ENCODE results near the gene LGALS7B. TPM values are rescaled to one million over a fixed set of nuclear protein-coding genes. Genes with fewer than 3 reads are reported as not detected.

Gene LGALS7B
- total RNA-seq, 1 experiment from 2014 or later, result 3.2 TPM

- H3K27ac Mint-ChIP-seq (ENCODE audit: unreplicated experiment), result peak overlapping the region; percentile 62
Measured at GRCh38 chr19:38836983-38837626, 48.1 kb downstream of the LGALS7B start.

GRCh38 chr19:38837656-38838121 is 48.7 kb downstream of the LGALS7B start:
- H3K36me3 Mint-ChIP-seq (ENCODE audit: insufficient read depth, unreplicated experiment), result peaks cover 98% of the 10 kb centered on the region
- CTCF ChIA-PET, result no interaction called here
- no peaks in the 10 kb centered on the region for H3K27me3 Mint-ChIP-seq (ENCODE audit: unreplicated experiment)
- H3K9me3 Mint-ChIP-seq (ENCODE audit: low read depth, unreplicated experiment), result no peaks in the 10 kb centered on the region
- BruUV-seq (replicated peaks), result no TSS peak
- intact Hi-C loops (cut with micrococcal nuclease; ENCODE audit: unreplicated experiment), result no loop called here
- H3K27ac Mint-ChIP-seq (ENCODE audit: unreplicated experiment), result peak overlapping the region; percentile 62
- DNase-seq, result no peak
- no peak overlapping the region for H3K4me3 Mint-ChIP-seq (ENCODE audit: low read depth, unreplicated experiment)
- TF ChIP-seq, protein P1, sequence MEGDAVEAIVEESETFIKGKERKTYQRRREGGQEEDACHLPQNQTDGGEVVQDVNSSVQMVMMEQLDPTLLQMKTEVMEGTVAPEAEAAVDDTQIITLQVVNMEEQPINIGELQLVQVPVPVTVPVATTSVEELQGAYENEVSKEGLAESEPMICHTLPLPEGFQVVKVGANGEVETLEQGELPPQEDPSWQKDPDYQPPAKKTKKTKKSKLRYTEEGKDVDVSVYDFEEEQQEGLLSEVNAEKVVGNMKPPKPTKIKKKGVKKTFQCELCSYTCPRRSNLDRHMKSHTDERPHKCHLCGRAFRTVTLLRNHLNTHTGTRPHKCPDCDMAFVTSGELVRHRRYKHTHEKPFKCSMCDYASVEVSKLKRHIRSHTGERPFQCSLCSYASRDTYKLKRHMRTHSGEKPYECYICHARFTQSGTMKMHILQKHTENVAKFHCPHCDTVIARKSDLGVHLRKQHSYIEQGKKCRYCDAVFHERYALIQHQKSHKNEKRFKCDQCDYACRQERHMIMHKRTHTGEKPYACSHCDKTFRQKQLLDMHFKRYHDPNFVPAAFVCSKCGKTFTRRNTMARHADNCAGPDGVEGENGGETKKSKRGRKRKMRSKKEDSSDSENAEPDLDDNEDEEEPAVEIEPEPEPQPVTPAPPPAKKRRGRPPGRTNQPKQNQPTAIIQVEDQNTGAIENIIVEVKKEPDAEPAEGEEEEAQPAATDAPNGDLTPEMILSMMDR (IDR thresholded peaks at IDR 0.05; ENCODE audit: unreplicated experiment), result no peak
- H3K4me1 Mint-ChIP-seq (ENCODE audit: low read depth, unreplicated experiment), result peaks cover 33% of the 10 kb centered on the region

More at GRCh38 chr19:38836983-38837626, 48.1 kb downstream of the LGALS7B start:
- TF ChIP-seq, protein P1 (IDR thresholded peaks at IDR 0.05; ENCODE audit: unreplicated experiment), result no peak
- BruUV-seq (replicated peaks), result no TSS peak
- DNase-seq, result no peak
- intact Hi-C loops (cut with micrococcal nuclease; ENCODE audit: unreplicated experiment), result no loop called here
- CTCF ChIA-PET, result no interaction called here
- Mint-ChIP-seq H3K27me3 (ENCODE audit: unreplicated experiment) (no peaks in the 10 kb centered on the region), H3K9me3 (ENCODE audit: low read depth, unreplicated experiment) (no peaks in the 10 kb centered on the region), H3K4me1 (ENCODE audit: low read depth, unreplicated experiment) (peaks cover 32% of the 10 kb centered on the region), H3K4me3 (ENCODE audit: low read depth, unreplicated experiment) (no peak overlapping the region), H3K36me3 (ENCODE audit: insufficient read depth, unreplicated experiment) (peaks cover 98% of the 10 kb centered on the region)

GRCh38 chr19:38838208-38838985 is 49.4 kb downstream of the LGALS7B start:
- DNase-seq, result peak; percentile 62
- CTCF ChIA-PET, result interaction anchor here (1.1 to 1.3 kb wide), 2 partner anchors 39 to 92 kb away, joined by 3 to 4 read pairs; partner anchors contain the start of genes MRPS12 and SARS2
- Mint-ChIP-seq H3K9me3 (ENCODE audit: low read depth, unreplicated experiment) (no peaks in the 10 kb centered on the region), H3K4me1 (ENCODE audit: low read depth, unreplicated experiment) (peaks cover 34% of the 10 kb centered on the region), H3K4me3 (ENCODE audit: low read depth, unreplicated experiment) (peak overlapping the region; percentile 36), H3K27ac (ENCODE audit: unreplicated experiment) (peak overlapping the region; percentile 92), H3K36me3 (ENCODE audit: insufficient read depth, unreplicated experiment) (peaks cover 98% of the 10 kb centered on the region), H3K27me3 (ENCODE audit: unreplicated experiment) (no peaks in the 10 kb centered on the region)
- BruUV-seq (replicated peaks), result no TSS peak
- intact Hi-C loops (cut with micrococcal nuclease; ENCODE audit: unreplicated experiment), result no loop called here
- TF ChIP-seq, protein P1 (IDR thresholded peaks at IDR 0.05; ENCODE audit: unreplicated experiment), result no peak

- TF ChIP-seq, protein P1 (IDR thresholded peaks at IDR 0.05; ENCODE audit: unreplicated experiment), result no peak
- peak overlapping the region; percentile 36 for H3K4me3 Mint-ChIP-seq (ENCODE audit: low read depth, unreplicated experiment)
- H3K36me3 Mint-ChIP-seq (ENCODE audit: insufficient read depth, unreplicated experiment), result peaks cover 98% of the 10 kb centered on the region
- no peaks in the 10 kb centered on the region for H3K27me3 Mint-ChIP-seq (ENCODE audit: unreplicated experiment)
- CTCF ChIA-PET, result interaction anchor here (1.1 to 1.3 kb wide), 2 partner anchors 40 to 91 kb away, joined by 3 to 4 read pairs; partner anchors contain the start of genes MRPS12 and SARS2
- no TSS peak for BruUV-seq (replicated peaks)
- intact Hi-C loops (cut with micrococcal nuclease; ENCODE audit: unreplicated experiment), result no loop called here
- peak overlapping the region; percentile 92 for H3K27ac Mint-ChIP-seq (ENCODE audit: unreplicated experiment)
- DNase-seq, result no peak
- H3K9me3 Mint-ChIP-seq (ENCODE audit: low read depth, unreplicated experiment), result no peaks in the 10 kb centered on the region
- H3K4me1 Mint-ChIP-seq (ENCODE audit: low read depth, unreplicated experiment), result peaks cover 34% of the 10 kb centered on the region
Measured at GRCh38 chr19:38838986-38839761, 50.2 kb downstream of the LGALS7B start.
